Panc1 (cell line): ENCODE results near the gene MTHFD1. TPM values are rescaled to one million over a fixed set of nuclear protein-coding genes. Genes with fewer than 3 reads are reported as not detected.

Experiments
- ATAC-seq: fragments of 200-7000 bp; cut with Tn5 transposase; 2 replicates; pipeline ENCODE4 v1.9.1; 2020; ENCODE audit warnings: mild to moderate bottlenecking, moderate library complexity
- BruUV-seq: library from RNA; stranded (reverse); fragments of 400-500 nt; replicated peaks from 2 replicates; lab custom pipeline; 2021; lab: Mats Ljungman, UMichigan
- CTCF ChIA-PET: fragments of 300-600 bp; sonication (Branson Sonifier 250); formaldehyde crosslinking; loops from one replicate; lab custom pipeline; 2022; ENCODE audit warnings: antibody characterized with exemption; lab: Charles Lee
- POLR2A ChIA-PET: fragments of 300-600 bp; sonication (Branson Sonifier 250); formaldehyde crosslinking; loops from one replicate; lab custom pipeline; 2022; ENCODE audit warnings: antibody characterized with exemption; lab: Charles Lee
- DNase-seq: peaks from one replicate; pipeline ENCODE4 v3.0.0-alpha.2; 2010; ENCODE audit warnings: low read depth, low spot score
- H3K27ac ChIP-seq: 2 replicates; pipeline ENCODE4 v1.5.1; 2011; ENCODE audit warnings: mild to moderate bottlenecking, low read length, inconsistent platforms
- H3K27me3 ChIP-seq: fragments of 200-500 bp; sonication (Bioruptor generic); 2 replicates; pipeline ENCODE4 v1.6.0; 2014; ENCODE audit warnings: low read length, inconsistent platforms; ENCODE audit not compliant: control insufficient read depth, insufficient read depth
- H3K36me3 ChIP-seq: fragments of 200-500 bp; sonication (Bioruptor generic); 2 replicates; pipeline ENCODE4 v1.5.1; 2014; ENCODE audit warnings: inconsistent platforms, mild to moderate bottlenecking, low read length, moderate library complexity; ENCODE audit not compliant: control insufficient read depth, insufficient read depth
- H3K4me1 ChIP-seq: 2 replicates; pipeline ENCODE4 v1.5.1; 2011; ENCODE audit warnings: inconsistent platforms, mild to moderate bottlenecking, low read length, moderate library complexity; ENCODE audit not compliant: control insufficient read depth, insufficient read depth
- H3K4me3 ChIP-seq, 2 experiments: 2 replicates each; pipeline ENCODE4 v1.5.1; 2011 to 2012; ENCODE audit warnings: low read depth in 2 of 2, low read length in 2 of 2, mild to moderate bottlenecking in 2 of 2, inconsistent platforms in 1 of 2, moderate library complexity in 1 of 2
- H3K9me3 ChIP-seq: fragments of 200-500 bp; sonication (Bioruptor generic); 2 replicates; pipeline ENCODE4 v1.5.1; 2014; ENCODE audit warnings: low read depth, mild to moderate bottlenecking, inconsistent platforms, low read length, moderate library complexity; ENCODE audit not compliant: control insufficient read depth, insufficient read depth
- CTCF ChIP-seq: fragments of 450-650 bp; IDR thresholded peaks from 2 replicates; pipeline ENCODE4 v1.5.1; 2017; ENCODE audit warnings: mild to moderate bottlenecking
- POLR2AphosphoS5 ChIP-seq: IDR thresholded peaks from 2 replicates; pipeline ENCODE4 v1.6.1; 2012; ENCODE audit warnings: mild to moderate bottlenecking, low read depth, low read length, moderate library complexity
- REST ChIP-seq, 2 experiments: IDR thresholded peaks; 2 replicates each; pipeline ENCODE4 v1.6.1; 2011 to 2012; ENCODE audit warnings: low read depth in 2 of 2, control low read depth in 1 of 2, low read length in 1 of 2, mild to moderate bottlenecking in 1 of 2, moderate library complexity in 1 of 2; ENCODE audit not compliant: insufficient read depth in 1 of 2
- SIN3A ChIP-seq: IDR thresholded peaks from 2 replicates; pipeline ENCODE4 v1.6.1; 2012; ENCODE audit warnings: low read depth, mild to moderate bottlenecking, low read length, moderate library complexity, borderline replicate concordance; ENCODE audit not compliant: insufficient read depth
- TCF7L2 ChIP-seq: IDR thresholded peaks from 2 replicates; pipeline ENCODE4 v1.6.1; 2011; ENCODE audit warnings: mild to moderate bottlenecking, low read depth, low read length, inconsistent platforms
- in situ Hi-C: cut with HindIII; loops from 2 replicates; pipeline ENCODE4 v1.10.0; 2016; ENCODE audit warnings: low sequenced_read_pairs, low pct_unique_long_range_greater_than_20kb
- intact Hi-C: fragments of 100-400 bp; cut with micrococcal nuclease; formaldehyde crosslinking; loops from one replicate; pipeline ENCODE4 v1.10.0; 2022; ENCODE audit not compliant: unreplicated experiment
- total RNA-seq: library from RNA; stranded (reverse); gene quantifications from one replicate; pipeline ENCODE4 v1.2.1, GENCODE V29; 2021; ENCODE audit not compliant: unreplicated experiment

The MTHFD1 gene
- total RNA-seq, 1 experiment from 2014 or later, result 141 TPM

DNA sequence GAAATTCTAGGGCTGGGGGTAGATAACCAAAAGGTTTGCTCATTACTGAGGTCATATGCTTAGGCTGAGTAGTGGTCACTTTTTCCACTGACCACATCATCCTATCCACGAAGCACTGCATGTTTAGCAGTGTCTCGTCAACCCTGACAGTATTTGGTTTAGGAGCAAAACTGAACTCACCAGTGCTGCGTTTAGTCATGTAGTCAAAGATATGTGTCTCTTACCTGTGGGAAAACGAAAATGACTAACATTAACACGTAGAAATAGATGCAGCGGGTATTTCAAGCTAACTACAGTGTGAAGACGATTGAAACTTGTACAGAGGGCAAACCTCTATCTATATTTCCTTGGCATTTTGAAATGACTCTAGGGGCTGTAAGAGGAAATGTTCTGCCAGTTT lies 34.6 kb downstream of the MTHFD1 start:
- ChIA-PET POLR2A (interaction anchor here (0.6 kb wide), 1 partner anchor 19 kb away, joined by 3 read pairs; no protein-coding TSS in a partner anchor), CTCF (no interaction called here)
- no peak overlapping the region for H3K4me3 ChIP-seq
- no peak overlapping the region for H3K27ac ChIP-seq
- no peak for ATAC-seq
- H3K36me3 ChIP-seq, result peaks cover 13% of the 10 kb centered on the region
- no peaks in the 10 kb centered on the region for H3K9me3 ChIP-seq
- no peaks in the 10 kb centered on the region for H3K4me1 ChIP-seq
- H3K27me3 ChIP-seq, result no peaks in the 10 kb centered on the region
- intact Hi-C loops, result no loop called here
- in situ Hi-C loops, result no loop called here
- DNase-seq, result no peak
- TF ChIP-seq SIN3A (no peak), TCF7L2 (no peak), CTCF (no peak), REST (IDR thresholded peaks at IDR 0.05; ENCODE audit: insufficient read depth in 1 of 2, low read depth in 2 of 2, low read length in 1 of 2) (no peak), POLR2AphosphoS5 (no peak)
- no TSS peak for BruUV-seq

DNA sequence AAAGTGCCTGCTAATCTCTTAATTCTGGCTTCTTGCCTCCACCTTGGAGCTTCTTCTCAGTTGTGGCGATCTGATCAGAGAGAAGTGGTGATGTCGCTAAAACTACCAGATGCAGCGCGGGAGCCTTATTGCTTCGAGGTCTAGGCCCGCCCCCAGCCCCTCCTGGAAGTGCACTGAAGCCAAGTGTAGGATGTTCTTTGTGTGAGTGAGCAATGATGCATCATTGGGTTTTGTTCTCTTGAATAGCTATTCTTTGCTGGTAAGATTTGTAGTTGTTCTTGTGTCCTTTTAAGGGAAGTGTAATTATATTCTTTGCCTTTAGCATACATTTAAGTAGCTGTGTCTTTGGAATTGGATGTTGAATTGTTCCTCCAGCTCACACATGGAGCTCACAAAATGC lies 35.8 kb downstream of the MTHFD1 start:
- no peaks in the 10 kb centered on the region for H3K27me3 ChIP-seq
- peaks cover 13% of the 10 kb centered on the region for H3K36me3 ChIP-seq
- H3K4me3 ChIP-seq, result no peak overlapping the region
- TF ChIP-seq SIN3A, result no peak
- TF ChIP-seq TCF7L2, result no peak
- TF ChIP-seq CTCF, result no peak
- no peak for TF ChIP-seq POLR2AphosphoS5
- TF ChIP-seq REST (IDR thresholded peaks at IDR 0.05; ENCODE audit: insufficient read depth in 1 of 2, low read depth in 2 of 2, low read length in 1 of 2), result no peak
- no peak overlapping the region for H3K27ac ChIP-seq
- DNase-seq, result no peak
- POLR2A ChIA-PET, result no interaction called here
- no peaks in the 10 kb centered on the region for H3K9me3 ChIP-seq
- CTCF ChIA-PET, result no interaction called here
- in situ Hi-C loops (no loop called here), intact Hi-C loops (no loop called here)
- no TSS peak for BruUV-seq
- ATAC-seq, result no peak
- H3K4me1 ChIP-seq, result no peaks in the 10 kb centered on the region
